K562 (cell line): ENCODE results near the gene HOXC10. TPM values are rescaled to one million over a fixed set of nuclear protein-coding genes. Genes with fewer than 3 reads are reported as not detected.

Experiments used
- ATF7 ChIP-seq: fragments of 450-650 bp; IDR thresholded peaks from 2 replicates; pipeline ENCODE4 v1.7.1; 2014; ENCODE audit warnings: mild to moderate bottlenecking, moderate library complexity
- CBFA2T3 ChIP-seq: fragments of 450-650 bp; IDR thresholded peaks from 2 replicates; pipeline ENCODE4 v1.6.1; 2017
- CTBP1 ChIP-seq: fragments of 450-650 bp; IDR thresholded peaks from 2 replicates; pipeline ENCODE4 v1.6.1; 2016; ENCODE audit warnings: borderline replicate concordance
- ELF4 ChIP-seq: fragments of 450-650 bp; formaldehyde crosslinking; IDR thresholded peaks from 2 replicates; pipeline ENCODE4 v1.4.0; 2022; ENCODE audit warnings: missing genetic modification characterization
- EP300 ChIP-seq: IDR thresholded peaks from 2 replicates; pipeline ENCODE4 v1.6.1; 2012; ENCODE audit warnings: low read length, improper control_type of control experiment
- GABPB2 ChIP-seq: fragments of 250-450 bp; sonication (Bioruptor Pico); conservative IDR thresholded peaks from 2 replicates; pipeline ENCODE4 v1.5.1; 2021; ENCODE audit warnings: mild to moderate bottlenecking
- GATAD2B ChIP-seq: fragments of 450-650 bp; IDR thresholded peaks from 2 replicates; pipeline ENCODE4 v1.6.1; 2017; ENCODE audit warnings: mild to moderate bottlenecking, borderline replicate concordance
- JUND ChIP-seq, 2 experiments: IDR thresholded peaks; 2 replicates in 1 of 2; 3 replicates in 1 of 2; pipeline ENCODE4 v1.6.1; 2011; ENCODE audit warnings: borderline replicate concordance in 2 of 2, low read depth in 2 of 2, low read length in 2 of 2, improper control_type of control experiment in 1 of 2, missing biosample characterization in 1 of 2, missing genetic modification characterization in 1 of 2, missing genetic modification reagents in 1 of 2
- MCM3 ChIP-seq: fragments of 450-650 bp; IDR thresholded peaks from 2 replicates; pipeline ENCODE4 v1.6.1; 2016
- MTA3 ChIP-seq: fragments of 450-650 bp; formaldehyde crosslinking; IDR thresholded peaks from 2 replicates; pipeline ENCODE4 v1.6.1; 2017; ENCODE audit warnings: mild to moderate bottlenecking, borderline replicate concordance
- NCOR1 ChIP-seq: fragments of 450-650 bp; IDR thresholded peaks from 2 replicates; pipeline ENCODE4 v1.6.1; 2016; ENCODE audit warnings: mild to moderate bottlenecking, moderate library complexity
- NR4A1 ChIP-seq, 2 experiments: fragments of 250-450 bp in 1 of 2; fragments of 450-650 bp in 1 of 2; sonication (Bioruptor Pico) in 1 of 2; IDR thresholded peaks; 2 replicates each; pipeline versions ENCODE4 v1.4.0 to v1.6.1; 2016 to 2020; ENCODE audit warnings: mild to moderate bottlenecking in 2 of 2, missing compliant biosample characterization in 1 of 2, missing genetic modification characterization in 1 of 2, moderate library complexity in 1 of 2
- RBM14 ChIP-seq: fragments of 200-400 bp; formaldehyde crosslinking; IDR thresholded peaks from 2 replicates; pipeline ENCODE4 v1.6.1; 2018; ENCODE audit warnings: low read depth, mild to moderate bottlenecking, low read length, moderate library complexity, borderline replicate concordance; ENCODE audit not compliant: insufficient read depth
- SIN3A ChIP-seq, 2 experiments: fragments of 150-350 bp in 1 of 2; IDR thresholded peaks; 2 replicates each; pipeline ENCODE4 v1.6.1; 2011 to 2016; ENCODE audit warnings: borderline replicate concordance in 2 of 2, low read depth in 2 of 2, low read length in 2 of 2, mild to moderate bottlenecking in 2 of 2, moderate library complexity in 2 of 2; ENCODE audit not compliant: control insufficient read depth in 1 of 2
- SIX5 ChIP-seq, 2 experiments: IDR thresholded peaks; 2 replicates each; pipeline ENCODE4 v1.6.1; 2011; ENCODE audit warnings: low read length in 2 of 2, borderline replicate concordance in 1 of 2, low read depth in 1 of 2, mild to moderate bottlenecking in 1 of 2, moderate library complexity in 1 of 2; ENCODE audit not compliant: insufficient read depth in 1 of 2
- SMAD4 ChIP-seq: fragments of 250-450 bp; sonication (Bioruptor Pico); conservative IDR thresholded peaks from 2 replicates; pipeline ENCODE4 v1.8.0; 2021; ENCODE audit warnings: inconsistent platforms, mild to moderate bottlenecking, moderate library complexity
- SMARCA4 ChIP-seq: fragments of 450-650 bp; IDR thresholded peaks from 2 replicates; pipeline ENCODE4 v1.6.1; 2016
- SMARCE1 ChIP-seq: fragments of 450-650 bp; IDR thresholded peaks from 2 replicates; pipeline ENCODE4 v1.7.1; 2016; ENCODE audit warnings: mild to moderate bottlenecking
- TEAD4 ChIP-seq, 2 experiments: sonication (generic) in 1 of 2; formaldehyde crosslinking in 1 of 2; IDR thresholded peaks; 2 replicates each; pipeline versions ENCODE4 v1.6.1 to v1.8.0; 2012 to 2022; ENCODE audit warnings: borderline replicate concordance in 1 of 2, inconsistent platforms in 1 of 2, low read length in 1 of 2, mild to moderate bottlenecking in 1 of 2, missing genetic modification reagents in 1 of 2
- YY1 ChIP-seq, 3 experiments: IDR thresholded peaks; 2 replicates each; pipeline ENCODE4 v1.6.1; 2011; ENCODE audit warnings: low read length in 2 of 3, mild to moderate bottlenecking in 2 of 3, moderate library complexity in 2 of 3, borderline replicate concordance in 1 of 3, control low read depth in 1 of 3, low read depth in 1 of 3; ENCODE audit not compliant: insufficient read depth in 3 of 3, insufficient replicate concordance in 2 of 3, control insufficient read depth in 1 of 3, insufficient read length in 1 of 3; ENCODE audit errors: extremely low read depth in 1 of 3
- ZNF23 ChIP-seq: fragments of 250-450 bp; sonication (Bioruptor Pico); IDR thresholded peaks from 2 replicates; pipeline ENCODE4 v1.4.0; 2020; ENCODE audit warnings: mild to moderate bottlenecking
- ZNF3 ChIP-seq: fragments of 250-450 bp; sonication (Bioruptor Pico); IDR thresholded peaks from 2 replicates; pipeline ENCODE4 v1.5.0; 2021; ENCODE audit warnings: mild to moderate bottlenecking, moderate library complexity
- ZNF316 ChIP-seq: fragments of 450-650 bp; IDR thresholded peaks from 2 replicates; pipeline ENCODE4 v1.6.1; 2016
- ZNF445 ChIP-seq: fragments of 250-450 bp; sonication (Bioruptor Pico); IDR thresholded peaks from 2 replicates; pipeline ENCODE4 v1.4.0; 2020; ENCODE audit warnings: low read depth, mild to moderate bottlenecking, moderate library complexity
- polyA plus RNA-seq, 8 experiments: library from polyadenylated mRNA; depleted of rRNA in 4 of 8; stranded (reverse) in 5 of 8; unstranded in 3 of 8; fragments of >200 nt; fragmentation: Nextera tagmentation in 2 of 8; fragmentation: Illumina TruSeq in 1 of 8; extraction: Ambion mirVana in 2 of 8; extraction: Trizol in 1 of 8; gene quantifications; 2 replicates each; pipeline versions ENCODE4 v1.2.1 to v1.2.3, GENCODE V29; 2011 to 2014; ENCODE audit warnings: inconsistent platforms in 1 of 8, missing spikeins in 1 of 8
- total RNA-seq, 7 experiments: library from RNA; depleted of rRNA in 6 of 7; stranded (reverse); fragments of >200 nt in 6 of 7; fragmentation: Illumina TruSeq in 2 of 7; extraction: Trizol in 2 of 7; gene quantifications; 2 replicates each; pipeline versions ENCODE4 v1.2.1 to v1.2.3, GENCODE V29; 2011 to 2021; ENCODE audit warnings: low replicate concordance in 1 of 7
- TF ChIP-seq, protein P1 (sequence below): fragments of 250-450 bp; sonication (Bioruptor Pico); IDR thresholded peaks from 2 replicates; pipeline ENCODE4 v1.9.0; 2021; ENCODE audit warnings: mild to moderate bottlenecking

Gene HOXC10
- total and polyA plus RNA-seq, 9 of the 15 experiments (the other 6 are each of a cell fraction or from before 2014, with no cell fraction given) = 0.13 to 0.77 (median 0.35) TPM; not detected in 2

DNA sequence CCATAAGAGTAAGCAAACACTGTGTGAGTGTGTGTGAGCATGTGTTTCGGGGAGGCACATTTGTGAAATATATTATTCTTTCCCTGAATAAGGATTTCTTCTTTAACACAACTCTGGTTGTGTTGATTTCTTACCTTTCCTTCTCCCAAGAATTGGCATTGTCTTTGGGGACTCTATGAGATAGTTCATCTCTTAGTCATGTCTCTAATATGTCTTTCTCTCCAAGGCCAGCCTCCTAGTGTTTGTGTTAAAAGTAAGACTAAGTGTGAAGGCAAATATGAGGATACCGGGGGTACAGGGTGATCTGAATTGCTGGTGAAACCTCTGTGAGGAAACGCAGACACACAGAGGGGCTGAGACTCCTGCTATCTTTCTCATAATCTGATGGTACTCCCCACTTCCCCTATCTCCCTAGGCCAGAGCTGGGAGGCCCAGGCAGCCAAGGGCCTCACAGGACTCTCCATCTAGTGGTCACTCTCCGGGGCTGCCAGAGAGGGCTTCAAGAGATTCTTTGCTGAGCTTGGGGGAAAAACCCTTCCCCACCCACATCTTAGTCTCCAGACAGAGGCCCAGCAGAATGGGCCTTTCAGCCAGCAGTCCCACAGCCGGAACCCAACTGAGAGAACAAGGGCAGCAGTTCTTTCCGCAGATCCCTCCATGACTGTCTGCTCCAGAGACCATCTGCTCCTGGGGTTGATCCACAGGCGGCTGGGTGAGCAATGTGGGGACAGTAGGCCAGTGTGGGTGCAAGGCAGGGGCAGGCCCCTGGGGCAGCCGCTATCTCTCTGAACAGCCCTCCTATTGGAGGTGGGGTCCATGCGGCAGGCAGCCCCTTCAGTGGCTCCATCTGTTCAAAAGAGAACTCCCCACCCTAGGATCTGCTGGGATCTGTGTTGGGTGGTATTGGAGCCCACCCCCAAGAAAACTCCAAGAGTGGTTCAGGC is 36.0 kb upstream of the HOXC10 start (continued):
- peak; percentile 51 for TF ChIP-seq NCOR1
- no peak for TF ChIP-seq ZNF23 (CRISPR knock-in tag)
- peak; percentile 81 for TF ChIP-seq CTBP1
- peak; percentile 68 for TF ChIP-seq SMAD4 (CRISPR knock-in tag)
- TF ChIP-seq SIN3A (IDR thresholded peaks at IDR 0.05; ENCODE audit: borderline replicate concordance in 2 of 2, control insufficient read depth in 1 of 2, low read depth in 2 of 2, low read length in 2 of 2) = no peak
- TF ChIP-seq ZNF445 = no peak
- no peak for TF ChIP-seq ZNF3 (CRISPR knock-in tag)
- TF ChIP-seq JUND (IDR thresholded peaks at IDR 0.05; ENCODE audit: borderline replicate concordance, low read depth, low read length) = peak; percentile 35; the same call in 1 of the 2 replicates
- no peak for TF ChIP-seq JUND (tag; IDR thresholded peaks at IDR 0.05; ENCODE audit: borderline replicate concordance, low read depth, low read length)
- TF ChIP-seq CBFA2T3 = peak; percentile 70
- TF ChIP-seq SIX5 (IDR thresholded peaks at IDR 0.05; ENCODE audit: borderline replicate concordance in 1 of 2, insufficient read depth in 1 of 2, low read depth in 1 of 2, low read length in 2 of 2) = no peak
- no peak for TF ChIP-seq GABPB2 (CRISPR knock-in tag)
- no peak for TF ChIP-seq YY1 (IDR thresholded peaks at IDR 0.05; ENCODE audit: borderline replicate concordance in 1 of 3, control insufficient read depth in 1 of 3, extremely low read depth in 1 of 3, insufficient read depth in 3 of 3, insufficient read length in 1 of 3, insufficient replicate concordance in 2 of 3, low read depth in 1 of 3, low read length in 2 of 3)
- no peak for TF ChIP-seq ATF7
- TF ChIP-seq ZNF316 = no peak
- TF ChIP-seq TEAD4 (IDR thresholded peaks at IDR 0.05; ENCODE audit: low read length) = peak; percentile 78
- TF ChIP-seq TEAD4 (CRISPR knock-in tag; IDR thresholded peaks at IDR 0.05; ENCODE audit: borderline replicate concordance) = no peak
- 0 out of 2 replicates have a peak, but pooled peaks have one; percentile 31 for TF ChIP-seq GATAD2B
- TF ChIP-seq, protein P1, sequence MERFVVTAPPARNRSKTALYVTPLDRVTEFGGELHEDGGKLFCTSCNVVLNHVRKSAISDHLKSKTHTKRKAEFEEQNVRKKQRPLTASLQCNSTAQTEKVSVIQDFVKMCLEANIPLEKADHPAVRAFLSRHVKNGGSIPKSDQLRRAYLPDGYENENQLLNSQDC (CRISPR knock-in tag) = no peak
- no peak for TF ChIP-seq ELF4 (CRISPR knock-in tag)
- TF ChIP-seq RBM14 = no peak
- no peak for TF ChIP-seq MTA3
- peak; percentile 48; the same call in 1 of the 2 replicates for TF ChIP-seq SMARCA4
- TF ChIP-seq NR4A1 (CRISPR knock-in tag; IDR thresholded peaks at IDR 0.05) = no peak
- TF ChIP-seq NR4A1 (tag; IDR thresholded peaks at IDR 0.05) = no peak
- no peak for TF ChIP-seq MCM3
- TF ChIP-seq SMARCE1 = peak; percentile 62; the same call in 1 of the 2 replicates
- TF ChIP-seq EP300 = peak; percentile 70
